Right lobe of liver (tissue), 6 donors: Measurements from ENCODE around the gene MYRFL. TPM values are rescaled to one million over a fixed set of nuclear protein-coding genes. Genes with fewer than 3 reads are reported as not detected.

Source experiments
- ATAC-seq, 4 donors: fragments of 200-7000 bp; cut with Tn5 transposase; one replicate each; pipeline ENCODE4 v1.9.1; 2020; ENCODE audit warnings: mild to moderate bottlenecking in 4 of 4, moderate library complexity in 4 of 4
- DNase-seq, 3 donors: peaks; one replicate each; pipeline ENCODE4 v3.0.0-alpha.2; 2020
- H3K27ac ChIP-seq, 3 donors: fragments of 200-600 bp; one replicate each; pipeline ENCODE4 v1.8.0; 2022
- H3K27me3 ChIP-seq, 2 donors: fragments of 200-600 bp; one replicate each; pipeline ENCODE4 v1.8.0; 2022
- H3K36me3 ChIP-seq, 4 donors: fragments of 200-600 bp; sonication (generic) in 1 of 4; one replicate each; pipeline versions ENCODE4 v1.5.1 to v1.8.0; 2017 to 2022; ENCODE audit warnings: control low read depth in 1 of 4
- H3K4me1 ChIP-seq, 4 donors: fragments of 200-600 bp; sonication (generic) in 1 of 4; one replicate each; pipeline versions ENCODE4 v1.5.1 to v1.8.0; 2017 to 2022; ENCODE audit warnings: control low read depth in 1 of 4
- H3K4me3 ChIP-seq, 3 donors: fragments of 200-600 bp; one replicate each; pipeline ENCODE4 v1.8.0; 2022
- H3K9me3 ChIP-seq, 4 donors: fragments of 200-600 bp; sonication (generic) in 1 of 4; one replicate each; pipeline versions ENCODE4 v1.5.1 to v1.8.0; 2017 to 2022; ENCODE audit warnings: control low read depth in 1 of 4
- CTCF ChIP-seq, 4 donors: fragments of 200-600 bp in 3 of 4; fragments of 450-650 bp in 1 of 4; IDR thresholded peaks; one replicate each; pipeline versions ENCODE4 v1.5.1 to v1.8.0; 2016 to 2022; ENCODE audit warnings: antibody characterized with exemption in 4 of 4, mild to moderate bottlenecking in 2 of 4
- POLR2A ChIP-seq: fragments of 450-650 bp; IDR thresholded peaks from one replicate; pipeline ENCODE4 v1.6.1; 2017; ENCODE audit warnings: antibody characterized with exemption, mild to moderate bottlenecking
- WGBS: methylation state at CpG from one replicate; pipeline ENCODE4 v1.1.6; 2018; ENCODE audit warnings: low coverage, low lambda C conversion rate; ENCODE audit not compliant: insufficient coverage; ENCODE audit errors: missing lambda C conversion rate; 5-methylcytosine and 5-hydroxymethylcytosine counted together
- intact Hi-C, 2 donors: fragments of 100-400 bp; cut with DNase I; formaldehyde crosslinking; loops; one replicate each; pipeline versions ENCODE4 v1.11.2 to v1.14.1; 2022
- total RNA-seq, 6 experiments: library from RNA; depleted of rRNA in 2 of 6; stranded (reverse); fragments of >200 nt in 2 of 6; fragmentation: NEBNext Ultra II Directional in 3 of 6; extraction: Animal tissue kit (Norgen Biotek cat#: 25700) in 3 of 6; gene quantifications; one replicate each; pipeline versions ENCODE4 v1.1.0 to v1.2.4, GENCODE V29; 2016 to 2023
- donor health status: DM: no; HTN: yes; CAD: no.
- donor health status: DM: no; HTN: no; CAD: no.
- donor health status: DM: no; HTN: no; CAD: no.
- donor health status: DM: no; HTN: yes; CAD: no.
- donor health status: DM: no; HTN: yes; CAD: no.

MYRFL gene
- total RNA-seq, 6 experiments from 2014 or later, result 0.11 to 0.21 (median 0.17) TPM; not detected in 2

GRCh38 chr12:69916544-69917235 lies 91.7 kb downstream of the MYRFL start:
- no peak for DNase-seq
- Histone ChIP-seq H3K27me3 (no peaks in the 10 kb centered on the region), H3K36me3 (no peaks in the 10 kb centered on the region), H3K27ac (no peak overlapping the region), H3K4me3 (no peak overlapping the region), H3K9me3 (no peaks in the 10 kb centered on the region), H3K4me1 (no peaks in the 10 kb centered on the region)
- no peak for TF ChIP-seq CTCF (IDR thresholded peaks at IDR 0.05)
- TF ChIP-seq POLR2A, result no peak
- no peak for ATAC-seq
- 49% methylated on average over 5 of the region's 5 CpGs for WGBS
- intact Hi-C loops, result no loop called here

GRCh38 chr12:69918287-69918686 lies 93.3 kb downstream of the MYRFL start:
- ATAC-seq (no peak), DNase-seq (no peak)
- no peak overlapping the region for H3K4me3 ChIP-seq
- no peaks in the 10 kb centered on the region for H3K9me3 ChIP-seq
- TF ChIP-seq CTCF (IDR thresholded peaks at IDR 0.05), result no peak
- TF ChIP-seq POLR2A, result no peak
- no peaks in the 10 kb centered on the region for H3K36me3 ChIP-seq
- intact Hi-C loops, result no loop called here
- H3K4me1 ChIP-seq, result no peaks in the 10 kb centered on the region
- 62% methylated on average over 2 of the region's 2 CpGs for WGBS
- no peaks in the 10 kb centered on the region for H3K27me3 ChIP-seq
- H3K27ac ChIP-seq, result no peak overlapping the region

- H3K4me3 ChIP-seq, result no peak overlapping the region
- TF ChIP-seq POLR2A (no peak), CTCF (IDR thresholded peaks at IDR 0.05) (no peak)
- DNase-seq (no peak), ATAC-seq (no peak)
- H3K4me1 ChIP-seq, result no peaks in the 10 kb centered on the region
- H3K27me3 ChIP-seq, result no peaks in the 10 kb centered on the region
- no peaks in the 10 kb centered on the region for H3K36me3 ChIP-seq
- H3K9me3 ChIP-seq, result no peaks in the 10 kb centered on the region
- WGBS, result 96% methylated on average over 3 of the region's 3 CpGs
- no peak overlapping the region for H3K27ac ChIP-seq
- intact Hi-C loops, result no loop called here
Measured at GRCh38 chr12:69919495-69919894, 94.5 kb downstream of the MYRFL start.

GRCh38 chr12:69921831-69922230 lies 96.8 kb downstream of the MYRFL start:
- H3K27ac ChIP-seq, result no peak overlapping the region
- DNase-seq (no peak), ATAC-seq (no peak)
- intact Hi-C loops, result no loop called here
- no peak overlapping the region for H3K4me3 ChIP-seq
- no peaks in the 10 kb centered on the region for H3K27me3 ChIP-seq
- TF ChIP-seq POLR2A, result no peak
- no peak for TF ChIP-seq CTCF (IDR thresholded peaks at IDR 0.05)
- WGBS, result 63% methylated on average over 4 of the region's 4 CpGs
- no peaks in the 10 kb centered on the region for H3K4me1 ChIP-seq
- H3K9me3 ChIP-seq, result no peaks in the 10 kb centered on the region
- H3K36me3 ChIP-seq, result no peaks in the 10 kb centered on the region

GRCh38 chr12:69922999-69923398 lies 98.0 kb downstream of the MYRFL start:
- Histone ChIP-seq H3K36me3 (no peaks in the 10 kb centered on the region), H3K9me3 (no peaks in the 10 kb centered on the region), H3K27me3 (no peaks in the 10 kb centered on the region), H3K4me1 (no peaks in the 10 kb centered on the region), H3K4me3 (no peak overlapping the region), H3K27ac (no peak overlapping the region)
- no peak for DNase-seq
- intact Hi-C loops, result no loop called here
- TF ChIP-seq POLR2A, result no peak
- no peak for TF ChIP-seq CTCF (IDR thresholded peaks at IDR 0.05)
- ATAC-seq, result no peak
